IgD-negative memory B cell (primary cell): Measurements from ENCODE around the gene ARMH1. TPM values are rescaled to one million over a fixed set of nuclear protein-coding genes. Genes with fewer than 3 reads are reported as not detected.

ENCODE experiments used
- H3K27ac Mint-ChIP-seq, 3 donors: one replicate each; pipeline ENCODE4 v1.8.0; 2020 to 2022; ENCODE audit warnings: mild to moderate bottlenecking in 3 of 3, mixed read lengths in 3 of 3, moderate library complexity in 1 of 3
- H3K27me3 Mint-ChIP-seq: one replicate; pipeline ENCODE4 v1.8.0; 2021; ENCODE audit warnings: mixed read lengths
- H3K36me3 Mint-ChIP-seq: one replicate; pipeline ENCODE4 v1.8.0; 2020; ENCODE audit warnings: mild to moderate bottlenecking, mixed read lengths
- H3K4me1 Mint-ChIP-seq, 3 donors: one replicate each; pipeline ENCODE4 v1.8.0; 2020 to 2022; ENCODE audit warnings: mixed read lengths in 3 of 3, mild to moderate bottlenecking in 1 of 3
- H3K4me3 Mint-ChIP-seq, 4 donors: one replicate each; pipeline ENCODE4 v1.8.0; 2020 to 2022; ENCODE audit warnings: mild to moderate bottlenecking in 4 of 4, mixed read lengths in 4 of 4, moderate library complexity in 3 of 4
- H3K9me3 Mint-ChIP-seq, 3 donors: one replicate each; pipeline ENCODE4 v1.8.0; 2020 to 2021; ENCODE audit warnings: mixed read lengths in 3 of 3, mild to moderate bottlenecking in 1 of 3
- polyA plus RNA-seq: library from polyadenylated mRNA; unstranded; fragments of 300-500 nt; fragmentation: Illumina TruSeq; gene quantifications from one replicate; pipeline ENCODE4 v1.2.3, GENCODE V29; 2021

The ARMH1 gene
- polyA plus RNA-seq, 1 donor from 2014 or later, result 5.6 TPM

DNA sequence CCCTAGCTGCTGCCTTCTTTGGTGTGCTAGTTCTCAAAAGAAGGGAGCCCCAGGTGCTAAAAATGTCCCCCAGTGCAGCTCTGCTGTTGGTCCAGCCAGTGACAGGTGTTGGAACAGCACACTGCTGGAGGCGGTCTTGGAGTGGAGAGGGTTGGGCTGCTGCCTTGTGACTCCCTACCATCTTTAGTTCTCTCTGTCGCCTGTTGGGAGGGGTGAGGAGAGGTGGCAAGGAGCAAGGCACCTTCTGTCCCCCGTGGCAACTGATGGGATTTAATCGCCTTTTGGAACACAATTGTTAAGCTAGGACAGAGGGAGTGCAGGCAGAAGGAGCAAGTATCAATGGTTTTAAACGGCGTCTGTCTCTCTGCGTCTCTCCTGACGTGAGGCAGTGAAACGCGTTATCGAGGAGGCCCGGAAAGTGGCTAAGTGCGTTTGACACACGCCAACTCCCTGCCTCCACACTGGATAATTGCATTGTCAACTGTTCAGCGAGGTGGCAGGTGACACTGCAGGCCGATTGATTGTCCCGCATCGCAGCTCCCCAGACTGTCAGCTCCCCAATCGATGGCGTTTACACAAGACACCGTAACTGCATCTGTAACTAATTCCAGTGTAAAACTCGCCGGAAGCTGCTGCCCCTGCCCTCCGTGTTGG is 34.2 kb upstream of the ARMH1 start:
- H3K4me3 Mint-ChIP-seq, result no peak overlapping the region
- no peaks in the 10 kb centered on the region for H3K4me1 Mint-ChIP-seq
- H3K9me3 Mint-ChIP-seq, result no peaks in the 10 kb centered on the region
- no peak overlapping the region for H3K27ac Mint-ChIP-seq
- H3K36me3 Mint-ChIP-seq, result peaks cover 4% of the 10 kb centered on the region
- H3K27me3 Mint-ChIP-seq, result no peaks in the 10 kb centered on the region

DNA sequence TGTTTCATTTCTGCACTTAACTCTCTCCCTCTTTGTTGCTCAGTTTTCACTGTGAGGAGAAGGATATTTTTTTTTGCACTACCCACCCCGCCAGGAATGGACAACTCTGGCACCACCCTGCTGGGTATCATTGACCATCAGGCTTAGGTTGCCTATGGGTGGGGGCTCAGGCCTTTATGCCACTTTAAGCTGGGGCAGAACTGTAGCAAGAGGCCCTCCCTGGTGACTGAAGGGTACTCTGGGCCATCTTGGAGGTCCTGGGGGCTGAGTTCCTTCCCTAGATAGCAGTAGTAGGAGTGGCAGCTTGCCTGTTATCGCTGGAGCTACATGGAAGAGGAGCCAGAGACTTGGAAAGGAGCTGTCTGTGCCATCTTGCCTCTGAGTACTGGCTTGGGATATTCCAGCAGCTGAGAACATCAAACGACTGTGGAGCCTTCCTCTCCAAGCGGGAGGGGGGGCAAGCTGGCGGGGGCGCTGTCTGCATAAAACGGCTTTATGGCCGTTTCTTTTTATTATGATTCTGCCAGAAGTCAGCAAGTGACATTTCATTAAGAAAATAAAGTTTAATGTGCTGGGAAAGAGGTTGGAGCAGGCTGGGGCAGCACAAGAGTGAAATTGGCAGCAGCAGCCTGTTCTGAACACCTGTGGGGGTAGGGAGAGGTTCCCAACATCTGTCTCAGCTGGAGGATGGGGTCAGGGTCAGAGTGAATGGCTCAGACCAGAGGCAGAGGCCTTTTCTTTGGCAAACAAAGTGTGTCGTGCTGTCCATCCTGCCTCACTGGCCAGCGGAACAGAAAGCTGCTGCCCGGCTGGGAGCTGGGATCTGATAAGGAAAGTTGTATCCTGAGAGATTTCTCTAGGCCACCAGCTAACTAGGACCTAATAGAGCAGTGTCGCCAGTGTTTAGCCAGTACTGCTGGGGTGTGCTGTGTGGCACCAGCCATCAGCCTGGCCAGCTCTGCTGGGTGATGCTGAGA is 33.1 kb upstream of the ARMH1 start:
- H3K27ac Mint-ChIP-seq, result no peak overlapping the region
- H3K4me1 Mint-ChIP-seq, result no peaks in the 10 kb centered on the region
- H3K36me3 Mint-ChIP-seq, result no peaks in the 10 kb centered on the region
- no peaks in the 10 kb centered on the region for H3K27me3 Mint-ChIP-seq
- no peak overlapping the region for H3K4me3 Mint-ChIP-seq
- H3K9me3 Mint-ChIP-seq, result no peaks in the 10 kb centered on the region

DNA sequence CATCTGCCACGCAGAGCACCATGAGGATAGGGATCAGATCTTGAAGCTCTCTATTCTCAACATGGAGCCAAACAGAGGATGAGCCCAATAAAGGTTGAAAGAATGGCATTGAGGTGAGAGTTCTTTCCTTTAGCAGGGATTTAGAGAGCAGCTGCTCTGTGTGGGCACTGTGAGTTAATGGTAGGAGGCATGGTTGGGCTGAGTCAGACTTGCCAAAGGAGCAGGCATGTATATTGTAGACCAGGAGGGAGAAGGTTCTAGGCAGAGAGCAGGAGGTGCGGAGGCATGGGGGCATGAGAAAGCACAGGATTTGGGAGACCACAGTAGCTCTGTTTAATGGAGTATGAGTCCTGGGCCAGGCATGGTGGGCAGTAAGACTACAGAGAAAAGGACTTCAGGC is 32.3 kb upstream of the ARMH1 start:
- no peak overlapping the region for H3K27ac Mint-ChIP-seq
- H3K4me3 Mint-ChIP-seq, result no peak overlapping the region
- no peaks in the 10 kb centered on the region for H3K9me3 Mint-ChIP-seq
- no peaks in the 10 kb centered on the region for H3K4me1 Mint-ChIP-seq
- H3K36me3 Mint-ChIP-seq, result no peaks in the 10 kb centered on the region
- H3K27me3 Mint-ChIP-seq, result no peaks in the 10 kb centered on the region

DNA sequence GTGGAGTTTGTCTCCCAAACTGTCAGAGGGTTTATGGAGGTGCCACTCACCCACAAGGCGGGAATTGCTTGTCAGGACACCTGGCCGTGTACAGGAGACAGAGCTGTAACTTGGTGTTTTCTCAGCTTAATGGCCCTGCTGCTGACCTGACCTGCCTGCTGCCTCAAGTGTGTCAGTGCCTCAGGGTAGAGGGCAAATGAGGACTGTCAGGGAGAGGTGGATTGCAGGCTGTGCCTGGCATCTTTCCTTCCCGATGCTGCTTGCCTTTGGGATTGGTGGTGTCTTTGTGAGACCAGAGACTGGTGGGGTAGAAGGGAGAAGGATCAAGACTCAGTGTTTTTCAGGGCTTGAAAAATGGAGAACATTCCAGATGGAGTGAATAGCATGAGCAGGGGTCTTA is 31.6 kb upstream of the ARMH1 start:
- no peak overlapping the region for H3K27ac Mint-ChIP-seq
- H3K4me1 Mint-ChIP-seq, result no peaks in the 10 kb centered on the region
- no peaks in the 10 kb centered on the region for H3K9me3 Mint-ChIP-seq
- H3K27me3 Mint-ChIP-seq, result no peaks in the 10 kb centered on the region
- no peaks in the 10 kb centered on the region for H3K36me3 Mint-ChIP-seq
- H3K4me3 Mint-ChIP-seq, result no peak overlapping the region

DNA sequence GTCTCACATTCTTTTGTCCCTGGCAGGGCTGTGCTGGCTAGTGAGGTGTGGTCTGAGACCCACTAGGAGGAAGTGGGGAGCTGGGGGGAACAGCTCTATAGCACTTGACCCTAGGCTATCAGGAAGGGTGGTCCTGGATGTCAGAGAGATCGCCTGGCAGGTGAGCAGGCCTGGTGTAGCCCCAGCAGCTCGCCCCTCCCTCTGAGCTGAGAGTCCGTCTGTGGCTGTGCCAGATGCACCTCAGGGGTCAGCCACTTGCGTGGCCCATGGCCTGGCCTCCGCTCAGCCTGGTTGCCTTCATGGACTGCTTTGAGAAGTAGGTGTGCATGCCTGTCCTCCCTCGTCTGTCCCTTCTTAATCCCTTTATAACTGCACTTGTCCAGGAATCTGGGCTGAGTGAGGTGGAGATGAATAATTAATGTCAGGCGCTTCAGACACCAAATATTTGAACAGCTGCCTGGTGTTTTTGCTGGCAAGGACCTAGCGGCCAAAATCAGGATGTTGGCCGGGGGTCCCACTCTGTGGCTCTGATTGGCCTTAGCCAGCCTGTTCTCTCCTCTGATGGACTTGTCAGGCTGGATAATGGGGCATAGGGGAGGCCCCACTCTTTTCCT is 30.7 kb upstream of the ARMH1 start:
- H3K27ac Mint-ChIP-seq, result no peak overlapping the region
- no peaks in the 10 kb centered on the region for H3K9me3 Mint-ChIP-seq
- H3K4me3 Mint-ChIP-seq, result no peak overlapping the region
- no peaks in the 10 kb centered on the region for H3K36me3 Mint-ChIP-seq
- H3K4me1 Mint-ChIP-seq, result no peaks in the 10 kb centered on the region
- no peaks in the 10 kb centered on the region for H3K27me3 Mint-ChIP-seq

DNA sequence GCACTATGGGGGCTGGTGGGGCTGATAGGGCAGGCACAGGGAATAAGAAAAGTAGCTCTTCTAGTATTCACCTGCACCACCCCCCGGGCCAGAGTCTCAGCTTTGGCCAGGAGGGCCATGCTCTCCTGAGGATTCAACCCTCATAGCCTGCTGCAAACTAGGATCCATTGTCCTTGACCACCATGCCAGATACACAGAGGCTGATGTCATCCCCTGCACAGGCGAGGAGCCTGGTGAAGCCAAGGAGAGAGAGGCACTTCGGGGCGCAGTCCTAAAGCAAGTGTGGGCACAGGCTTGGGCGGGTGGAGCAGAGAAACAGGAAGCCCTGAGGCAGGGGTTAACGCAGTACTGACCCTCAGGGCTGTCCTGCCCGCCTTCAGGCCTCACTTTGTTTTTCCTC is 29.7 kb upstream of the ARMH1 start:
- H3K27ac Mint-ChIP-seq, result peak overlapping the region in 1 of 3 donors; percentile 43
- no peak overlapping the region for H3K4me3 Mint-ChIP-seq
- no peaks in the 10 kb centered on the region for H3K36me3 Mint-ChIP-seq
- H3K9me3 Mint-ChIP-seq, result no peaks in the 10 kb centered on the region
- H3K4me1 Mint-ChIP-seq, result no peaks in the 10 kb centered on the region
- no peaks in the 10 kb centered on the region for H3K27me3 Mint-ChIP-seq

DNA sequence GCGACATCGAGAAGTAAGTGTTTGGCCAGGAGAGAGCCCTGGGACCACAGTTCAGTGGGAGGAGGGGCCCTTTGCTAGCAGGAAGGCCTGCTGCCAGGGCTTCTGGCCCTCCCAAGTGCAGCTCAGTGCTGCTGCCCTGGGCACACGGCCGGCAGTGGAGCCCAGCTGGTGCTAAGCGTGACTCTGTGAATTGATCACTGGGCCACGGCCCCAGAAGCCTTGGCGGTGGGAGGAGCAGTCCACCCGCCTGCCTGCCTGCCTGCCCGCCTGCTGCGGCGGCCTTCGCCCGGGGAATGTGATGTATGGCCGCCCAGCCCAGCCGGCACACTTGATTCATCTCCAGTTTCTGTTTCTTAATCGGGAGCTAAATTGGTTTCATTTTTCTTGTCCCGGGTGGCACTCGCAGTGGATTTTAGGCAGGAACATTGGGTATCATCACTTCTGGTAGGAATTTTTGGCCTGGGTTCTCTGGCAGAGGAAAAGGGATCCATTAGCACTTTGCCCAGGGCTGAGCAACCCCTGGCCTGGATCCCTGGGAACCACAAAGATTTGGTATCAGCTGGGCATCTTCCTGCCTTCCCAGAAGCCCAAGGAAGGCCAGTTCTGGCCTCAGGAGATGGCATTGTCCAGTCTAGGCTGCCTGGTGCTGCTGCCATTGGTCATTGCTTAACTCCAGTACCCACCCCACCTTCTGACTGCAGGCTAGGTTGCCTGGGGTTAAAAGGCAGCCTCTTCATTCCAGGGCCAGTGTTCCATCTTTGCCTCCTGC is 28.9 kb upstream of the ARMH1 start:
- H3K4me3 Mint-ChIP-seq, result no peak overlapping the region
- H3K27me3 Mint-ChIP-seq, result no peaks in the 10 kb centered on the region
- H3K9me3 Mint-ChIP-seq, result no peaks in the 10 kb centered on the region
- peak overlapping the region in 1 of 3 donors; percentile 81 for H3K27ac Mint-ChIP-seq
- H3K4me1 Mint-ChIP-seq, result no peaks in the 10 kb centered on the region
- no peaks in the 10 kb centered on the region for H3K36me3 Mint-ChIP-seq

DNA sequence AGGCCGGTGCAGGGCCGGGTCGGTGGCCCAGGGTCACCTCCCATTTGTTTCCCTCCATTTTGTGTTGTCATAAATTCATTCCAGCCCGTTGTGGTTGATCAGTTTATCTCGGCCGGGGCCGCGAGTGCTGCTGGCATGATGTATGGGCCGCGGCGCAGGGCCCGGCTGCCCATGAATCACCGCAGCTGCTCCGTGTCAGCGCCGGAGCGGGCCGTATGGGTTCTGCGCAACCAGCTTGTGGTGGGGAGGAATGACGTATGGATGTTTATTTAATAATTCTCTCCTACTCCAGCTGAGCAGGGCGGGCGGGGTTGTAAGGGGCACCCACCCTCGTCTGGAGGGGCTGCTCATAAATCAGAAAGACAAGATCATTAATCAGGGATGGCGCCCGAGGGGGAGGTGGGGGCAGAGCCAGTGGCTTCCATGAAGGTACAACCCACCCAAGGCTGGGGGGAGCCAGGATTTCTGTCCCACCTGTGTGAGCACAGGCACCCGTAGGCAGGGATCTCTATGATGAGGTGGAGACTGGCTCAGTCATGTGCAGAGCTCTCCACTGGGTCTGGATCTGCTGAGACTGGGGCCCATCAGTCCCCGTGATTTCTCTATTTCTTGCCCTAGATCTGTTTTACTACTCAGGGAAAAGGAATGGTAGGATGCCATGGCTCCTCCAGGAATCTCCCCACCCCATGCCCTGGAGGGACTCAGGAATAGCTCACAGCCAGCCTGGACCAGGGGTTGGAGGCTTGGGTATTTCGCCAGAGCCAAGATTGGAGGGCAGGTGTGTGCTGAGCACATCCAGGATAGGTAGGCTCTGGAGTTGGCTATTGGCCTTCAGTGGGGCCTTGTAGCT is 28.0 kb upstream of the ARMH1 start:
- no peaks in the 10 kb centered on the region for H3K27me3 Mint-ChIP-seq
- no peaks in the 10 kb centered on the region for H3K9me3 Mint-ChIP-seq
- H3K4me3 Mint-ChIP-seq, result no peak overlapping the region
- no peak overlapping the region for H3K27ac Mint-ChIP-seq
- H3K4me1 Mint-ChIP-seq, result no peaks in the 10 kb centered on the region
- H3K36me3 Mint-ChIP-seq, result no peaks in the 10 kb centered on the region

DNA sequence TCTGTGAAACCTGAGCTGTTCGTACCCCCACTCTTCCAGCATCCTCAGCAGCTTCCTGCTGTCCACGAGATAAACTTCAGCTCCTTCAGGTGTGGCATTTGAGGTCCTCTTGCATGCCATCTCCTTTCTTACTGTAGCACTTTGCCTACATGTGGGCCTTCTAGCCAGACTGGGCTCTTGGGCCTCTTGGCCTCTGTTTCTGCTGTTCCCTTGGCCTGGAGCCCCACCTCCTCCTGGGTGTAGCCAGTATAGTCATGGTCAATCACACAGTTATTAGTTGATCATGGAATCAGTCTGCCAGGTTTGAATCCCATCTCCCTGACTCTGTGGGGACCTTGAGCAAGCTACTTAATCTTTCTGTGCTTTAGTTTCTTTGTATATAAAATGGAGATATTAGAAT is 26.6 kb upstream of the ARMH1 start:
- no peak overlapping the region for H3K27ac Mint-ChIP-seq
- no peak overlapping the region for H3K4me3 Mint-ChIP-seq
- no peaks in the 10 kb centered on the region for H3K4me1 Mint-ChIP-seq
- no peaks in the 10 kb centered on the region for H3K27me3 Mint-ChIP-seq
- no peaks in the 10 kb centered on the region for H3K36me3 Mint-ChIP-seq
- H3K9me3 Mint-ChIP-seq, result no peaks in the 10 kb centered on the region

DNA sequence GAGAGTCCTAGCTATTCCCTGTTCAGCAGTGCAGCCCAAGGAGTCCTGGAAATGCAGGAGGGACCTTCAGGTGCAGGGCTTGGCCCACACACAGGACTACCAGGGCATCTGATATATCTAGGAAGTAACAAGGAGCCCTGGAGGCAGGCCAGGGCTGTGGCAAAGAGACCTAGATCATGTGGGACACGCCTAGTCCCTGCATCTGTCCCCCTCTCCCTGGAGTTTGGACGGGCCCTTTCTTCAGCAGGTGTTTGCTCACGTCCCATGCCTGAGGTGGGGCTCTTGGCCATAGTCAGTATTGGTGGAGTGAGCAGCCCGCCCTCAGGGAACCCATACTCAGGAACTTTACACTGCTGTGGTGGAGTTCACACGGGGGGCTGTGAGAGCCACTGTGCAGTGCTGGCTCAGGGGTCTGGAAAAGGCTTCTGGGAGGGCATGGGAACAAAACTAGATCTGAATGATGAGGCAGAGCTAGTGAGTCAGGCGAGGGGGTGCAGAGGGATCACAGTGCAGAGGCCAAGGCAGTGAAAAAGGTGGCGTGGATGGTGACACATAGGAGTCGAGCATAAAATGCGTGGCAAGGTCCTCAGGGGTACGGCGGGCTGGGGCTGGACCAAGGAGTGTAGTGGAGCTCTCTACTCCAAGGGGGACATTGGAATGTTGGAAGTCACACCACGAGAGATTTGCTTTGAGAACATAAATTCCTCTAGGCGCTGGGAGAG is 25.8 kb upstream of the ARMH1 start:
- Mint-ChIP-seq H3K4me3 (no peak overlapping the region), H3K27ac (no peak overlapping the region), H3K4me1 (no peaks in the 10 kb centered on the region), H3K36me3 (no peaks in the 10 kb centered on the region), H3K27me3 (no peaks in the 10 kb centered on the region), H3K9me3 (no peaks in the 10 kb centered on the region)

DNA sequence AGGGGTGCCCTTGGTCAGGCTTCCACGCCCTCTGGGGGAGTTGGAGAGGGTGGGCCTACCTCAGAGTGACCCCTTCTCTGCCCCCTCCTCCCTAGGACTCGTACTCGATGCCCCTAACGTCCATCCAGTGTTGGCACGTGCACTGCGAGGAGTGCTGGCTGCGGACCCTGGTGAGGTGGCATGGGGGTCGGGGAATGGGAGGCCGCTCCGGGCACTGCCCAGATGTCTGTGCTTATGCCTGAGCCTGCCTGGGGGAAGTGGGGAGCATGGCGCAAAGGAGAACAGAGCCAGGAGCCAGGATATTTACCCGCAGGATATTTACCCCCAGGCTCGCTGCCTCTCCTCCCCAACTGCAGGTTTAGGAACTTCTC is 24.7 kb upstream of the ARMH1 start:
- Mint-ChIP-seq H3K27ac (no peak overlapping the region), H3K4me1 (no peaks in the 10 kb centered on the region), H3K27me3 (no peaks in the 10 kb centered on the region), H3K4me3 (no peak overlapping the region), H3K36me3 (no peaks in the 10 kb centered on the region), H3K9me3 (no peaks in the 10 kb centered on the region)

DNA sequence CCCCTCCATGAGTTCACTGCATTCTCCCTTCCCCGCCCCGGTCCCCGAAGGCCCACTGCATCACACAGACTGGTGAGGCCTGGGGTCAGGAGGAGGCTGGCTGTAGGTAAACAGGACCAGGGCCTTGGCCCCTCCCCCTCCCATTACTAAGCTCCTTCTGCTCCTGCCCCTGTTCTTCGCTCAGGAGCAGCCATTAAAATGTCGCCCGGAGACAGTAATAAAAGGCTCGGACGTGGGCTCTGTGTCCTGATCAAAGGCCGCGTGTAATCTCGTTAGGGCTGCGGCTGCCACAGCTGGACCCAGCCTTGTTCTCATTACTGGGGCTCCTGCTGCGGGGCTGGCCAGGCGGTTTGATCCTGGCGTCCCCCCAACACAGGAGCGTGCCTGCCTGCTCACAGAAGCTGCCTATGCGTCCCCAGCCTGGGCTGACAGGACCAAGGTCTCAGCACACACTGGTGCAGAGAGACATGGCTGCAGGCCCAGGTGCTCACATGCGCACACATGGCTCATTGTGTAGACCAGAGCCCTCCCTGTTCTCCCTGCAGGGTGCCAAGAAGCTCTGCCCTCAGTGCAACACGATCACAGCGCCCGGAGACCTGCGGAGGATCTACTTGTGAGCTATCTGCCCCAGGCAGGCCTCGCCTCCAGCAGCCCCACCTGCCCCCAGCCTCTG is 24.2 kb upstream of the ARMH1 start:
- Mint-ChIP-seq H3K4me1 (no peaks in the 10 kb centered on the region), H3K27me3 (no peaks in the 10 kb centered on the region), H3K4me3 (no peak overlapping the region), H3K9me3 (no peaks in the 10 kb centered on the region), H3K36me3 (no peaks in the 10 kb centered on the region), H3K27ac (peak overlapping the region in 1 of 3 donors; percentile 16)

DNA sequence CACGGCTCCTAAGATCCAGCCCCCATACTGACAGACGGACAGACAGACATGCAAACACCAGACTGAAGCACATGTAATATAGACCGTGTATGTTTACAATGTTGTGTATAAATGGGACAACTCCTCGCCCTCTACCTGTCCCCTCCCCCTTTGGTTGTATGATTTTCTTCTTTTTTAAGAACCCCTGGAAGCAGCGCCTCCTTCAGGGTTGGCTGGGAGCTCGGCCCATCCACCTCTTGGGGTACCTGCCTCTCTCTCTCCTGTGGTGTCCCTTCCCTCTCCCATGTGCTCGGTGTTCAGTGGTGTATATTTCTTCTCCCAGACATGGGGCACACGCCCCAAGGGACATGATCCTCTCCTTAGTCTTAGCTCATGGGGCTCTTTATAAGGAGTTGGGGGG is 23.4 kb upstream of the ARMH1 start:
- Mint-ChIP-seq H3K9me3 (no peaks in the 10 kb centered on the region), H3K4me1 (peaks cover 0 to 2% (median 0%) of the 10 kb centered on the region in 3 donors), H3K27ac (no peak overlapping the region), H3K4me3 (peak overlapping the region in 1 of 4 donors; percentile 32), H3K27me3 (no peaks in the 10 kb centered on the region), H3K36me3 (no peaks in the 10 kb centered on the region)
